Activated gamma-delta T cell treated with anti-CD3 and anti-CD28 coated beads, Interleukin-2, amount 50 U/mL, for 16 hours (primary cell): ENCODE data around the gene TMEM143.
"Not testable (repeated sequence)": the region's sequence is repeated elsewhere in the genome, so short reads cannot be mapped to it uniquely, and the experiment has no call there.

Experiments used
- DNase-seq: peaks from one replicate; pipeline ENCODE4 v3.0.0-alpha.2; 2020; ENCODE audit warnings: low read depth

Gene TMEM143

GRCh38 chr19:48292798-48293197 is 70.9 kb downstream of the TMEM143 start:
- DNase-seq: no peak

- not testable (repeated sequence) for DNase-seq
Measured at GRCh38 chr19:48291489-48291815, 72.3 kb downstream of the TMEM143 start.

- peak; percentile 47 for DNase-seq
Measured at GRCh38 chr19:48290771-48291488, 72.8 kb downstream of the TMEM143 start.

GRCh38 chr19:48290401-48290770 is 73.4 kb downstream of the TMEM143 start:
- DNase-seq: no peak

GRCh38 chr19:48287748-48288147 is 76.0 kb downstream of the TMEM143 start:
- DNase-seq: no peak

GRCh38 chr19:48284896-48285295 is 78.8 kb downstream of the TMEM143 start:
- DNase-seq: no peak

GRCh38 chr19:48283908-48284307 is 79.8 kb downstream of the TMEM143 start:
- DNase-seq: no peak
